SK-N-MC (cell line): ENCODE measurements around the gene ANAPC2.
A peak's percentile ranks its signal among the peaks of the same experiment; 100 is the strongest.

Experiments used
- DNase-seq: peaks from one replicate; pipeline ENCODE4 v3.0.0-alpha.2; 2011; ENCODE audit warnings: low read depth, low spot score
- H3K27ac ChIP-seq: fragments of 200-600 bp; sonication (generic); 2 replicates; pipeline ENCODE4 v1.5.1; 2016; ENCODE audit warnings: mixed run types
- H3K36me3 ChIP-seq: fragments of 200-600 bp; sonication (generic); 2 replicates; pipeline ENCODE4 v1.6.1; 2017; ENCODE audit warnings: antibody characterized with exemption, low read length, mixed read lengths; ENCODE audit not compliant: insufficient read depth
- H3K4me3 ChIP-seq: fragments of 200-600 bp; sonication (generic); 2 replicates; pipeline ENCODE4 v1.5.1; 2016
- H3K9ac ChIP-seq: fragments of 200-600 bp; sonication (generic); 2 replicates; pipeline ENCODE4 v1.8.0; 2017; ENCODE audit warnings: mixed run types, mixed read lengths; ENCODE audit not compliant: insufficient read length
- H3K9me3 ChIP-seq: fragments of 200-600 bp; sonication (generic); 2 replicates; pipeline ENCODE4 v1.6.1; 2017; ENCODE audit warnings: low read depth, mild to moderate bottlenecking, antibody characterized with exemption, low read length, moderate library complexity, mixed read lengths
- EZH2 ChIP-seq: fragments of 200-600 bp; sonication (generic); IDR thresholded peaks from one replicate; pipeline ENCODE4 v1.6.1; 2017; ENCODE audit warnings: antibody characterized with exemption
- FOXP2 ChIP-seq: optimal IDR thresholded peaks from 2 replicates; pipeline ENCODE3; 2011; ENCODE audit warnings: mild to moderate bottlenecking, moderate library complexity; ENCODE audit not compliant: insufficient read depth; ENCODE audit errors: extremely low read length, control extremely low read depth
- POLR2AphosphoS5 ChIP-seq: IDR thresholded peaks from 2 replicates; pipeline ENCODE4 v1.6.1; 2012; ENCODE audit warnings: mild to moderate bottlenecking, low read depth, low read length, borderline replicate concordance

Gene ANAPC2

GRCh38 chr9:137129456-137130175 lies 58.7 kb downstream of the ANAPC2 start:
- no peaks in the 10 kb centered on the region for H3K36me3 ChIP-seq
- TF ChIP-seq FOXP2 (no peak), POLR2AphosphoS5 (peak; percentile 92), EZH2 (no peak)
- H3K4me3 ChIP-seq, result peak overlapping the region; percentile 80
- H3K27ac ChIP-seq, result peak overlapping the region; percentile 75; the same call in 1 of the 2 replicates
- DNase-seq, result peak; percentile 40
- H3K9me3 ChIP-seq, result no peaks in the 10 kb centered on the region
- H3K9ac ChIP-seq, result peak overlapping the region; percentile 93

GRCh38 chr9:137128862-137129455 lies 59.4 kb downstream of the ANAPC2 start:
- peak overlapping the region; percentile 75; the same call in 1 of the 2 replicates for H3K27ac ChIP-seq
- DNase-seq, result no peak
- no peaks in the 10 kb centered on the region for H3K9me3 ChIP-seq
- TF ChIP-seq EZH2 (no peak), POLR2AphosphoS5 (no peak), FOXP2 (no peak)
- H3K9ac ChIP-seq, result peak overlapping the region; percentile 93
- no peaks in the 10 kb centered on the region for H3K36me3 ChIP-seq
- H3K4me3 ChIP-seq, result peak overlapping the region; percentile 80

GRCh38 chr9:137128158-137128861 lies 60.0 kb downstream of the ANAPC2 start:
- DNase-seq, result no peak
- Histone ChIP-seq H3K4me3 (peak overlapping the region; percentile 80), H3K27ac (peak overlapping the region; percentile 74; the same call in 1 of the 2 replicates), H3K9me3 (no peaks in the 10 kb centered on the region), H3K9ac (peak overlapping the region; percentile 93), H3K36me3 (no peaks in the 10 kb centered on the region)
- TF ChIP-seq FOXP2 (no peak), EZH2 (no peak), POLR2AphosphoS5 (no peak)

GRCh38 chr9:137127301-137128157 lies 60.8 kb downstream of the ANAPC2 start:
- no peaks in the 10 kb centered on the region for H3K9me3 ChIP-seq
- peak overlapping the region; percentile 93 for H3K9ac ChIP-seq
- peak overlapping the region; percentile 74 for H3K27ac ChIP-seq
- TF ChIP-seq FOXP2 (no peak), POLR2AphosphoS5 (peak; percentile 15; the same call in 1 of the 2 replicates)
- no peaks in the 10 kb centered on the region for H3K36me3 ChIP-seq
- H3K4me3 ChIP-seq, result peak overlapping the region; percentile 80
- DNase-seq, result no peak

GRCh38 chr9:137126786-137127185 lies 61.6 kb downstream of the ANAPC2 start:
- DNase-seq, result no peak
- H3K9me3 ChIP-seq, result no peaks in the 10 kb centered on the region
- H3K4me3 ChIP-seq, result peak overlapping the region; percentile 80
- no peaks in the 10 kb centered on the region for H3K36me3 ChIP-seq
- H3K9ac ChIP-seq, result peak overlapping the region; percentile 93
- peak overlapping the region; percentile 74; the same call in 1 of the 2 replicates for H3K27ac ChIP-seq
- TF ChIP-seq POLR2AphosphoS5 (no peak), FOXP2 (no peak), EZH2 (no peak)
